MCF 10A (cell line): ENCODE measurements around the gene SND1. TPM values are rescaled to one million over a fixed set of nuclear protein-coding genes. Genes with fewer than 3 reads are reported as not detected.

Experiments used
- BruUV-seq: library from RNA; stranded (reverse); fragments of 400-500 nt; replicated peaks from 2 replicates; lab custom pipeline; 2021; lab: Mats Ljungman, UMichigan
- CTCF ChIA-PET: fragments of 300-600 bp; sonication (Branson Sonifier 250); formaldehyde crosslinking; extraction: SDS; loops from one replicate; lab custom pipeline; 2021; ENCODE audit warnings: antibody characterized with exemption, inconsistent platforms; lab: Yijun Ruan, JAX
- POLR2A ChIA-PET: fragments of 300-600, 350-650 bp; sonication (Branson Sonifier 250); formaldehyde crosslinking; extraction: SDS; loops from one replicate; lab custom pipeline; 2020; ENCODE audit warnings: antibody characterized with exemption, inconsistent platforms; lab: Yijun Ruan, JAX
- DNase-seq: peaks from one replicate; pipeline ENCODE4 v3.0.0-alpha.2; 2018; ENCODE audit not compliant: unreplicated experiment
- H3K27ac Mint-ChIP-seq: one replicate; pipeline ENCODE4 v1.8.0; 2022; ENCODE audit warnings: mild to moderate bottlenecking, low read depth, mixed read lengths; ENCODE audit not compliant: unreplicated experiment
- H3K27me3 Mint-ChIP-seq: one replicate; pipeline ENCODE4 v1.8.0; 2022; ENCODE audit warnings: mixed read lengths; ENCODE audit not compliant: insufficient read depth, unreplicated experiment
- H3K36me3 Mint-ChIP-seq: one replicate; pipeline ENCODE4 v1.8.0; 2022; ENCODE audit warnings: mild to moderate bottlenecking, moderate library complexity, mixed read lengths; ENCODE audit not compliant: insufficient read depth, unreplicated experiment
- H3K4me1 Mint-ChIP-seq: one replicate; pipeline ENCODE4 v1.8.0; 2022; ENCODE audit warnings: mixed read lengths; ENCODE audit not compliant: insufficient read depth, unreplicated experiment
- H3K4me3 Mint-ChIP-seq: one replicate; pipeline ENCODE4 v1.8.0; 2022; ENCODE audit warnings: mild to moderate bottlenecking, moderate library complexity, mixed read lengths; ENCODE audit not compliant: unreplicated experiment
- H3K9me3 Mint-ChIP-seq: one replicate; pipeline ENCODE4 v1.8.0; 2022; ENCODE audit warnings: mixed read lengths; ENCODE audit not compliant: unreplicated experiment
- intact Hi-C: fragments of 100-400 bp; cut with micrococcal nuclease; formaldehyde crosslinking; loops from 2 replicates; pipeline ENCODE4 v1.14.1; 2022
- total RNA-seq: library from RNA; stranded (reverse); gene quantifications from 2 replicates; pipeline ENCODE4 v1.2.3, GENCODE V29; 2022
- TF ChIP-seq, protein P1 (sequence below): fragments of 200-600 bp; IDR thresholded peaks from one replicate; pipeline ENCODE4 v1.8.0; 2022; ENCODE audit warnings: antibody characterized with exemption, mild to moderate bottlenecking; ENCODE audit not compliant: unreplicated experiment

SND1 gene
- total RNA-seq, 1 experiment from 2014 or later: 297 TPM

DNA sequence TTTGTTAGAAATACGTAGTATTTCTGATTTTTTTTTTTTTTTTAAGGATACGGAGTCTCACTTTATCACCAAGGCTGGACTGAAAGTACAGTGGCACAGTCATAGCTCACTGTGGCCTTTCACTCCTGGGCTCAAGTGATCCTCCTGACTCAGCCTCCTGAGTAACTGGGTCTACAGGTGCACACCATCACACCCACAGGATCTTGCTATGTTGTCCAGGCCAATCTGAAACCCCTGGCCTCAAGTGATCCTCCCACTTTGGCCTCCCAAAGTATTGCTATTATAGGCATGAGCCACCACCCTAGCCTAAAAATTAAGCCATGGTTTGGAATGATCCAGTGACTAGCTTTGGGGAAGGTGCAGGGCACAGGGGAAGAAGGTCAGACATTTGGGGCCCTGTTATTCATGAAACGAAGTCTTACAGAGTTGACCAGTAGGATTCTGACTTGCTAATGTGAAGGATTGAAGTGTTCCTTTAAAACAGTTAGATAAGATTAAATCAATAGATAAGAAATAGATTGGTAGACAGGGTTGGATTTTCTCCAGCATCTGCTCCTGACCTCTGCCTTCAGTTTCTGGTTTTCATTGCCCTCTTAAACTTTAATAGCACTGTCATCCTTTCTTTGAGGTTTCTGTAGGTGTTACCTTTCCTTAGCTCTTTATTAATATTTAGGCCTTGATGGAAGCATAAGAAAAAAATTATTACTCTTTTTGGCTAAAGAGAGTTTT lies 257.6 kb downstream of the SND1 start:
- BruUV-seq: no TSS peak
- Mint-ChIP-seq H3K9me3 (no peaks in the 10 kb centered on the region), H3K27me3 (no peaks in the 10 kb centered on the region), H3K4me3 (no peak overlapping the region), H3K36me3 (peaks cover 32% of the 10 kb centered on the region), H3K4me1 (peaks cover 26% of the 10 kb centered on the region), H3K27ac (no peak overlapping the region)
- DNase-seq: no peak
- TF ChIP-seq, protein P1, sequence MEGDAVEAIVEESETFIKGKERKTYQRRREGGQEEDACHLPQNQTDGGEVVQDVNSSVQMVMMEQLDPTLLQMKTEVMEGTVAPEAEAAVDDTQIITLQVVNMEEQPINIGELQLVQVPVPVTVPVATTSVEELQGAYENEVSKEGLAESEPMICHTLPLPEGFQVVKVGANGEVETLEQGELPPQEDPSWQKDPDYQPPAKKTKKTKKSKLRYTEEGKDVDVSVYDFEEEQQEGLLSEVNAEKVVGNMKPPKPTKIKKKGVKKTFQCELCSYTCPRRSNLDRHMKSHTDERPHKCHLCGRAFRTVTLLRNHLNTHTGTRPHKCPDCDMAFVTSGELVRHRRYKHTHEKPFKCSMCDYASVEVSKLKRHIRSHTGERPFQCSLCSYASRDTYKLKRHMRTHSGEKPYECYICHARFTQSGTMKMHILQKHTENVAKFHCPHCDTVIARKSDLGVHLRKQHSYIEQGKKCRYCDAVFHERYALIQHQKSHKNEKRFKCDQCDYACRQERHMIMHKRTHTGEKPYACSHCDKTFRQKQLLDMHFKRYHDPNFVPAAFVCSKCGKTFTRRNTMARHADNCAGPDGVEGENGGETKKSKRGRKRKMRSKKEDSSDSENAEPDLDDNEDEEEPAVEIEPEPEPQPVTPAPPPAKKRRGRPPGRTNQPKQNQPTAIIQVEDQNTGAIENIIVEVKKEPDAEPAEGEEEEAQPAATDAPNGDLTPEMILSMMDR: no peak
- intact Hi-C loops: no loop called here
- CTCF ChIA-PET: interaction anchor here (0.6 to 1.0 kb wide), 2 partner anchors 11 to 258 kb away, joined by 3 to 6 read pairs; no protein-coding TSS in a partner anchor
- POLR2A ChIA-PET: no interaction called here

DNA sequence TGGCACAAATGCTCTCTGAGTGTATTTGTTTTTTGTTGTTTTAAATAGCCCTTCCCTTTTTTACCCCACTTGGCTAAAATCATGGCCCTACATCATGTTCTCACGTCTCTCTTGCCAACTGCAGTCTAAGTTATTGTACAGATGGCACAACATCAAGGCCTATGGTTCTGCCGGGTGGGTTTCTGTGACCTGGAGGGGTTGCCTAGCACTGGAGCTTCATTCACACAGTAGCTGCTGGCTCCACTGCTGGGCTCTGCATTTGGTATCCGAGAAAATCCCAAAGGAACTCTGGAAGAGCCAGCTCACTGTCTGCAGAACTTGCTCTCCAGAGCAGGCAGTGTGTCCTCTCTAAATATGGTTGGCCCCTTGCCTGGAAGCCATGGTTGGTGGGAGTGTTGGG lies 258.7 kb downstream of the SND1 start:
- no peak overlapping the region for H3K27ac Mint-ChIP-seq
- H3K36me3 Mint-ChIP-seq: peaks cover 32% of the 10 kb centered on the region
- TF ChIP-seq, protein P1: no peak
- intact Hi-C loops: no loop called here
- H3K9me3 Mint-ChIP-seq: no peaks in the 10 kb centered on the region
- H3K4me3 Mint-ChIP-seq: no peak overlapping the region
- H3K4me1 Mint-ChIP-seq: peaks cover 19% of the 10 kb centered on the region
- DNase-seq: no peak
- ChIA-PET POLR2A (interaction anchor here (1.6 kb wide), 1 partner anchor 10 kb away, joined by 3 read pairs; no protein-coding TSS in a partner anchor), CTCF (interaction anchor here (1.1 kb wide), 1 partner anchor 11 kb away, joined by 5 read pairs; no protein-coding TSS in a partner anchor)
- H3K27me3 Mint-ChIP-seq: no peaks in the 10 kb centered on the region
- no TSS peak for BruUV-seq

DNA sequence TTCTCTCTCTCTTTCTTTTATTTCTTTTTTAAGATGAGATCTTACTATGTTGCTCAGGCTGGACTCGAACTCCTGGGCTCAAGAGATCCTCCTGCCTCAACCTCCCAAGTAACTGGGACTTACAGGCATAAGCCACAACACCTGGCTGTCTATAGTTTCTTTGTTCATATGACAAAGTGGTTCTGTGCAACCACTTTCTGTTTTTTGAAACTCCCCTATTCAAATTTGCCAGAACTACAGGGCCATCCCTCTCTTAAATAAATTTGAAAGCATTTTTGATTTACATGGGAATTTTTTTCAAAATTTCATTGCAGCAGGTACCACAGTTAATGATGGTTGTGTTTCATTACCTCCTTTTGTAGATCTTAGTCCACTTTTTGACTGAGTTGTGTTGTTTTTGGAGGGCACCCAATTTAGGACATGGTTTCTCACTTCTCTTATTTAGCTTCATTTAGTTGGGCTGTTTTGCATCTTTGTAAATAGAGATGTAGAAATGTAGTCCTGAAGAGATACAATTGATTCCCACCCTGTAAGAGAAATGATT lies 260.0 kb downstream of the SND1 start:
- Mint-ChIP-seq H3K27ac (no peak overlapping the region), H3K27me3 (no peaks in the 10 kb centered on the region), H3K4me3 (no peak overlapping the region), H3K36me3 (peaks cover 28% of the 10 kb centered on the region), H3K9me3 (no peaks in the 10 kb centered on the region), H3K4me1 (peaks cover 14% of the 10 kb centered on the region)
- POLR2A ChIA-PET: interaction anchor here (1.6 kb wide), 1 partner anchor 9 kb away, joined by 3 read pairs; no protein-coding TSS in a partner anchor
- CTCF ChIA-PET: interaction anchor here (0.6 kb wide), 1 partner anchor 100 kb away, joined by 4 read pairs; no protein-coding TSS in a partner anchor
- no TSS peak for BruUV-seq
- DNase-seq: no peak
- TF ChIP-seq, protein P1: no peak
- intact Hi-C loops: no loop called here

DNA sequence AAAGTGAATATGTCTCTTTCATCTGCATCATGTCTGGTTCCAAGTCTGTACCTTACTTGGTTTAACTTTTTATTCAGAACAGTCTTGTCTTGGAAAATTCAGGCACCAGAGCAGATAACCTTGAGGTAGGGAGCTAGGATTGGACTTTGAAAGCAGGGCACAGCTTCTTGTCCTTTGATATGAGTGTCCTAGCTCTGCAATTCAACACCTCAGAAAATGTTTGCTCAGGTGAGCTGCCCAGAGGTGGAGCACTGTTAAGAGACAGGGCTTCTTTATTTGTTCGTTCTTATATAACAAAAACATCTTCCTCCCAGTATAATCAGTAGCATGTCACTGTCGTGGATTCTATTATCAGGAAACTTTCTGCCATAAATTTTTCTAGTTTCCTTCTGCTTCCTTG lies 260.9 kb downstream of the SND1 start:
- POLR2A ChIA-PET: interaction anchor here (0.7 kb wide), 3 partner anchors 11 to 41 kb away, joined by 3 read pairs; no protein-coding TSS in a partner anchor
- BruUV-seq: no TSS peak
- intact Hi-C loops: no loop called here
- H3K4me1 Mint-ChIP-seq: peaks cover 5% of the 10 kb centered on the region
- no peak overlapping the region for H3K4me3 Mint-ChIP-seq
- H3K36me3 Mint-ChIP-seq: peaks cover 20% of the 10 kb centered on the region
- no peak for DNase-seq
- CTCF ChIA-PET: no interaction called here
- H3K9me3 Mint-ChIP-seq: no peaks in the 10 kb centered on the region
- H3K27me3 Mint-ChIP-seq: no peaks in the 10 kb centered on the region
- H3K27ac Mint-ChIP-seq: no peak overlapping the region
- TF ChIP-seq, protein P1: no peak
